Measurements from ENCODE around the gene JAZF1. TPM values are rescaled to one million over a fixed set of nuclear protein-coding genes. Genes with fewer than 3 reads are reported as not detected.

Gene JAZF1
- total RNA-seq, 1 experiment from 2014 or later, result 9.1 TPM

DNA sequence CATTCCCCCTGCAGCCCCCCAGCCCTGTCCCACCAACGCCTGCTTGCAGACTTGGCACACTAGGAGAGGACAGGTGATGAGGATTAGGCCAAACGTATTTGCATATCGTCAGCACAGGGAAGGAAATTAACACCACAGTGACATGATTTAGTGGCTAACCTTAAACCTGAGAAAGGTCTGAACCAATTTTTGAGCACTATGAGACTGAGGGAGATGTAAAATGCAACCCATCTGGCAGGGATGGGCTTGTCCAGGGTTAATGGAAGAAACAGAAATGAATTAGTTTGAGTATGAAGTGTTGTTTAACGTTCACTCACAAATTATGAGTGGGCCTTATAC, 257.0 kb downstream of the JAZF1 start:
- Histone ChIP-seq H3K79me2 (ENCODE audit: insufficient read depth, low read length) (no peaks in the 10 kb centered on the region), H2BK12ac (ENCODE audit: insufficient read length, low read depth, low read length) (no peak overlapping the region)
- peaks cover 28% of the 10 kb centered on the region in 2 experiments for H3K4me1 Mint-ChIP-seq

More for the DNA sequence above, 257.0 kb downstream of the JAZF1 start:
- no peaks in the 10 kb centered on the region for H4K20me1 ChIP-seq (ENCODE audit: control insufficient read depth, insufficient read depth, insufficient read length)
- no peak overlapping the region for H2AFZ ChIP-seq (ENCODE audit: low read length)
- H4K91ac ChIP-seq (ENCODE audit: insufficient read length, low read depth, low read length), result no peak overlapping the region
- no peaks in the 10 kb centered on the region for H3K9me3 Mint-ChIP-seq
- H3K14ac ChIP-seq (ENCODE audit: insufficient read depth, low read length), result no peak overlapping the region
- no peaks in the 10 kb centered on the region for H3K79me1 ChIP-seq (ENCODE audit: insufficient read depth, low read depth, low read length, poor library complexity, severe bottlenecking)
- no peak overlapping the region for H3K27ac Mint-ChIP-seq
- no peak overlapping the region for H2AK5ac ChIP-seq (ENCODE audit: insufficient read length, low read length)
- H3K23me2 ChIP-seq (ENCODE audit: insufficient read length, low read depth, low read length, poor library complexity, severe bottlenecking), result no peaks in the 10 kb centered on the region
- no peaks in the 10 kb centered on the region for H3K27me3 ChIP-seq (ENCODE audit: insufficient read depth, low read length)
- DNase-seq, result no peak
- no peak overlapping the region for H2BK5ac ChIP-seq (ENCODE audit: insufficient read length, low read length)
- H3K4me2 ChIP-seq (ENCODE audit: insufficient read depth, insufficient read length, low read length), result no peak overlapping the region
- H3K9ac ChIP-seq (ENCODE audit: extremely low read depth, insufficient read length, low read length), result no peak overlapping the region
- H3K27me3 Mint-ChIP-seq (ENCODE audit: low read depth), result no peaks in the 10 kb centered on the region
- H4K8ac ChIP-seq (replicated peaks; ENCODE audit: insufficient read length, low read depth, low read length), result no peak overlapping the region
- TF ChIP-seq, protein P1, sequence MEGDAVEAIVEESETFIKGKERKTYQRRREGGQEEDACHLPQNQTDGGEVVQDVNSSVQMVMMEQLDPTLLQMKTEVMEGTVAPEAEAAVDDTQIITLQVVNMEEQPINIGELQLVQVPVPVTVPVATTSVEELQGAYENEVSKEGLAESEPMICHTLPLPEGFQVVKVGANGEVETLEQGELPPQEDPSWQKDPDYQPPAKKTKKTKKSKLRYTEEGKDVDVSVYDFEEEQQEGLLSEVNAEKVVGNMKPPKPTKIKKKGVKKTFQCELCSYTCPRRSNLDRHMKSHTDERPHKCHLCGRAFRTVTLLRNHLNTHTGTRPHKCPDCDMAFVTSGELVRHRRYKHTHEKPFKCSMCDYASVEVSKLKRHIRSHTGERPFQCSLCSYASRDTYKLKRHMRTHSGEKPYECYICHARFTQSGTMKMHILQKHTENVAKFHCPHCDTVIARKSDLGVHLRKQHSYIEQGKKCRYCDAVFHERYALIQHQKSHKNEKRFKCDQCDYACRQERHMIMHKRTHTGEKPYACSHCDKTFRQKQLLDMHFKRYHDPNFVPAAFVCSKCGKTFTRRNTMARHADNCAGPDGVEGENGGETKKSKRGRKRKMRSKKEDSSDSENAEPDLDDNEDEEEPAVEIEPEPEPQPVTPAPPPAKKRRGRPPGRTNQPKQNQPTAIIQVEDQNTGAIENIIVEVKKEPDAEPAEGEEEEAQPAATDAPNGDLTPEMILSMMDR (conservative IDR thresholded peaks at IDR 0.05), result no peak
- H3K18ac ChIP-seq (ENCODE audit: insufficient read length, low read depth, low read length), result no peak overlapping the region
- H4K5ac ChIP-seq (ENCODE audit: insufficient read length, low read depth, low read length), result no peak overlapping the region
- no peak overlapping the region for H3K27ac ChIP-seq (ENCODE audit: insufficient read length, low read depth, low read length)
- no peaks in the 10 kb centered on the region for H3K9me3 ChIP-seq (ENCODE audit: control insufficient read depth, low read depth, low read length)
- no peak overlapping the region for H3K4ac ChIP-seq (ENCODE audit: low read depth, low read length)
- H3T11ph ChIP-seq (ENCODE audit: low read length), result no peak overlapping the region
- peaks cover 6% of the 10 kb centered on the region; the same call in 1 of the 2 replicates for H3K4me1 ChIP-seq (ENCODE audit: insufficient read depth, low read length)
- H3K36me3 Mint-ChIP-seq (ENCODE audit: insufficient read depth in 1 of 3, low read depth in 3 of 3), result no peaks in the 10 kb centered on the region
- no CpG with 5 or more reads among the region's 4 CpGs for WGBS (ENCODE audit: extremely low coverage, insufficient read length, low lambda C conversion rate)
- no peak overlapping the region for H2BK15ac ChIP-seq (ENCODE audit: low read depth, low read length)
- H3K23ac ChIP-seq (ENCODE audit: insufficient read length, low read depth, low read length), result no peak overlapping the region
- H2BK120ac ChIP-seq (ENCODE audit: low read depth, low read length, poor library complexity, severe bottlenecking), result no peak overlapping the region
- H3K4me3 Mint-ChIP-seq, result no peak overlapping the region
- H3K56ac ChIP-seq (ENCODE audit: insufficient read length, low read depth, low read length), result no peak overlapping the region
- H2BK20ac ChIP-seq (ENCODE audit: low read depth, low read length, poor library complexity, severe bottlenecking), result no peak overlapping the region
